ENCODE data around the gene NFXL1. TPM values are rescaled to one million over a fixed set of nuclear protein-coding genes. Genes with fewer than 3 reads are reported as not detected.

NFXL1 gene
- total and polyA plus RNA-seq, 2 donors (not counting 1 experiment from before 2014, with no cell fraction given) = 5.8 to 16.5 TPM

- Histone ChIP-seq H3K36me3 (replicated peaks in 1 of 2; ENCODE audit: control extremely low read depth in 1 of 2, control insufficient read depth in 1 of 2, extremely low read depth in 1 of 2, insufficient read depth in 2 of 2, low read length in 1 of 2) (peaks cover 3 to 6% of the 10 kb centered on the region in 2 experiments), H2AFZ (ENCODE audit: insufficient read depth, low read depth, low read length, poor library complexity, severe bottlenecking) (no peak overlapping the region), H3K27ac (ENCODE audit: low read length in 2 of 2) (no peak overlapping the region), H3K79me2 (ENCODE audit: control insufficient read depth, insufficient read depth, low read length) (no peaks in the 10 kb centered on the region), H3K9ac (ENCODE audit: low read length) (no peak overlapping the region), H4K20me1 (ENCODE audit: control insufficient read depth, insufficient read depth, low read length, poor library complexity, severe bottlenecking) (no peaks in the 10 kb centered on the region), H3K9me3 (ENCODE audit: control extremely low read depth in 1 of 3, control insufficient read depth in 2 of 3, insufficient read depth in 1 of 3, low read length in 2 of 3) (no peaks in the 10 kb centered on the region), H3K4me3 (ENCODE audit: control extremely low read depth in 1 of 5, extremely low read depth in 1 of 5, insufficient read depth in 1 of 5, low read depth in 2 of 5, low read length in 4 of 5) (no peak overlapping the region), H3K4me2 (replicated peaks; ENCODE audit: low read depth, low read length, poor library complexity, severe bottlenecking) (no peak overlapping the region), H3K4me1 (ENCODE audit: control insufficient read depth in 2 of 2, insufficient read depth in 2 of 2, low read length in 2 of 2) (no peaks in the 10 kb centered on the region), H3K27me3 (replicated peaks in 1 of 4; ENCODE audit: control extremely low read depth in 1 of 4, control insufficient read depth in 3 of 4, insufficient read depth in 4 of 4, low read length in 3 of 4) (no peaks in the 10 kb centered on the region)
- WGBS (ENCODE audit: insufficient coverage) = no CpG with 5 or more reads among the region's 1 CpG
- ChIA-PET CTCF (no interaction called here), POLR2A (no interaction called here)
- ATAC-seq (ENCODE audit: low read depth) (no peak), DNase-seq (no peak)
- no peak for TF ChIP-seq CTCF (IDR thresholded peaks at IDR 0.05)
- TF ChIP-seq EZH2 (IDR thresholded peaks at IDR 0.05; ENCODE audit: borderline replicate concordance, insufficient read depth, low read depth, low read length, poor library complexity, severe bottlenecking) = no peak
- Mint-ChIP-seq H3K27ac (no peak overlapping the region), H3K27me3 (no peaks in the 10 kb centered on the region), H3K9me3 (ENCODE audit: insufficient read depth) (no peaks in the 10 kb centered on the region), H3K4me3 (no peak overlapping the region), H3K4me1 (peaks cover 4% of the 10 kb centered on the region)
- intact Hi-C loops (cut with micrococcal nuclease) = no loop called here
These were observed 57.7 kb downstream of the NFXL1 start for GRCh38 chr4:47856713-47857112.

- Histone ChIP-seq H3K9me3 (ENCODE audit: control extremely low read depth in 1 of 3, control insufficient read depth in 2 of 3, insufficient read depth in 1 of 3, low read length in 2 of 3) (no peaks in the 10 kb centered on the region), H3K36me3 (replicated peaks in 1 of 2; ENCODE audit: control extremely low read depth in 1 of 2, control insufficient read depth in 1 of 2, extremely low read depth in 1 of 2, insufficient read depth in 2 of 2, low read length in 1 of 2) (peaks cover 5 to 6% of the 10 kb centered on the region in 2 experiments), H3K79me2 (ENCODE audit: control insufficient read depth, insufficient read depth, low read length) (no peaks in the 10 kb centered on the region), H3K27me3 (replicated peaks in 1 of 4; ENCODE audit: control extremely low read depth in 1 of 4, control insufficient read depth in 3 of 4, insufficient read depth in 4 of 4, low read length in 3 of 4) (no peaks in the 10 kb centered on the region), H3K4me3 (ENCODE audit: control extremely low read depth in 1 of 5, extremely low read depth in 1 of 5, insufficient read depth in 1 of 5, low read depth in 2 of 5, low read length in 4 of 5) (no peak overlapping the region), H3K4me2 (replicated peaks; ENCODE audit: low read depth, low read length, poor library complexity, severe bottlenecking) (no peak overlapping the region), H2AFZ (ENCODE audit: insufficient read depth, low read depth, low read length, poor library complexity, severe bottlenecking) (no peak overlapping the region), H3K9ac (ENCODE audit: low read length) (no peak overlapping the region), H4K20me1 (ENCODE audit: control insufficient read depth, insufficient read depth, low read length, poor library complexity, severe bottlenecking) (no peaks in the 10 kb centered on the region), H3K27ac (ENCODE audit: low read length in 2 of 2) (no peak overlapping the region), H3K4me1 (ENCODE audit: control insufficient read depth in 2 of 2, insufficient read depth in 2 of 2, low read length in 2 of 2) (no peaks in the 10 kb centered on the region)
- no peak overlapping the region for H3K4me3 Mint-ChIP-seq
- no peaks in the 10 kb centered on the region for H3K27me3 Mint-ChIP-seq
- intact Hi-C loops (cut with micrococcal nuclease) = no loop called here
- no peaks in the 10 kb centered on the region for H3K9me3 Mint-ChIP-seq (ENCODE audit: insufficient read depth)
- ATAC-seq (ENCODE audit: low read depth) (no peak), DNase-seq (no peak)
- no CpG with 5 or more reads among the region's 2 CpGs for WGBS (ENCODE audit: insufficient coverage)
- CTCF ChIA-PET = no interaction called here
- H3K27ac Mint-ChIP-seq = no peak overlapping the region
- peaks cover 4% of the 10 kb centered on the region for H3K4me1 Mint-ChIP-seq
- no peak for TF ChIP-seq CTCF (IDR thresholded peaks at IDR 0.05)
- TF ChIP-seq EZH2 (IDR thresholded peaks at IDR 0.05; ENCODE audit: borderline replicate concordance, insufficient read depth, low read depth, low read length, poor library complexity, severe bottlenecking) = no peak
- POLR2A ChIA-PET = no interaction called here
These were observed 59.0 kb downstream of the NFXL1 start for GRCh38 chr4:47855350-47855749.
